Endothelial cell of umbilical vein (primary cell): ENCODE measurements around the gene NCOA6. TPM values are rescaled to one million over a fixed set of nuclear protein-coding genes. Genes with fewer than 3 reads are reported as not detected.

Source experiments
- BruUV-seq: library from RNA; stranded (reverse); fragments of 400-500 nt; replicated peaks from 2 replicates; lab custom pipeline; 2021; lab: Mats Ljungman, UMichigan
- CTCF ChIA-PET: fragments of 300-600, 350-600 bp; sonication (Branson Sonifier 250); formaldehyde crosslinking; loops from one replicate; lab custom pipeline; 2021; ENCODE audit warnings: antibody characterized with exemption, inconsistent platforms; lab: Charles Lee
- POLR2A ChIA-PET: fragments of 300-600, 350-600 bp; sonication (Branson Sonifier 250); formaldehyde crosslinking; loops from one replicate; lab custom pipeline; 2021; ENCODE audit warnings: antibody characterized with exemption, inconsistent platforms; lab: Charles Lee
- DNase-seq: peaks from one replicate; pipeline ENCODE4 v3.0.0-alpha.2; 2011; ENCODE audit warnings: low read depth, low spot score
- FAIRE-seq: peaks from 2 replicates; lab custom pipeline; 2011; peaks lifted over from hg19 to GRCh38; lab: Jason Lieb, UNC
- H2AFZ ChIP-seq: 2 replicates; pipeline ENCODE4 v1.6.0; 2012; ENCODE audit warnings: low read depth, low read length, control low read depth, inconsistent platforms
- H3K27ac ChIP-seq: 2 replicates; pipeline ENCODE4 v1.5.1; 2011; ENCODE audit warnings: low read depth, mild to moderate bottlenecking, control low read depth, low read length, moderate library complexity; ENCODE audit not compliant: insufficient read depth
- H3K27me3 ChIP-seq, 2 experiments: 2 replicates each; pipeline versions ENCODE4 v1.6.0 to v1.6.1; 2011; ENCODE audit warnings: low read length in 2 of 2, mixed read lengths in 1 of 2; ENCODE audit not compliant: control insufficient read depth in 2 of 2, insufficient read depth in 2 of 2
- H3K36me3 ChIP-seq, 2 experiments: 2 replicates in 1 of 2; 3 replicates in 1 of 2; pipeline ENCODE4 v1.5.1; 2011; ENCODE audit warnings: low read length in 2 of 2, mild to moderate bottlenecking in 1 of 2, moderate library complexity in 1 of 2; ENCODE audit not compliant: control insufficient read depth in 2 of 2, insufficient read depth in 2 of 2; ENCODE audit errors: extremely low read depth in 1 of 2
- H3K4me1 ChIP-seq: 3 replicates; pipeline ENCODE4 v1.5.1; 2011; ENCODE audit warnings: mild to moderate bottlenecking, low read length; ENCODE audit not compliant: control insufficient read depth, insufficient read depth; ENCODE audit errors: extremely low read depth
- H3K4me2 ChIP-seq: 2 replicates; pipeline ENCODE4 v1.6.1; 2011; ENCODE audit warnings: low read length, control low read depth, mixed read lengths; ENCODE audit not compliant: insufficient read depth
- H3K4me3 ChIP-seq, 3 experiments: fragments of 200-600 bp in 1 of 3; sonication (generic), shearing (Covaris generic) in 1 of 3; replicated peaks in 1 of 3; 2 replicates each; pipeline ENCODE4 v1.5.1; 2011 to 2016; ENCODE audit warnings: control low read depth in 3 of 3, low read length in 3 of 3, mild to moderate bottlenecking in 2 of 3, inconsistent platforms in 1 of 3, low read depth in 1 of 3, moderate library complexity in 1 of 3; ENCODE audit not compliant: insufficient read depth in 1 of 3
- H3K79me2 ChIP-seq: 2 replicates; pipeline ENCODE4 v1.6.0; 2012; ENCODE audit warnings: low read length, inconsistent platforms; ENCODE audit not compliant: control insufficient read depth, insufficient read depth
- H3K9ac ChIP-seq: replicated peaks from 2 replicates; pipeline ENCODE3; 2011; ENCODE audit warnings: low read length, control low read depth; ENCODE audit not compliant: insufficient read depth; ENCODE audit errors: extremely low read depth
- H3K9me1 ChIP-seq: replicated peaks from 3 replicates; pipeline ENCODE4 v1.6.0; 2011; ENCODE audit warnings: mild to moderate bottlenecking, low read length; ENCODE audit not compliant: control insufficient read depth, insufficient read depth; ENCODE audit errors: extremely low read depth
- H3K9me3 ChIP-seq: replicated peaks from 2 replicates; pipeline ENCODE4 v1.5.1; 2012; ENCODE audit warnings: low read length, inconsistent platforms; ENCODE audit not compliant: control insufficient read depth, insufficient read depth
- H4K20me1 ChIP-seq: replicated peaks from 2 replicates; pipeline ENCODE3; 2011; ENCODE audit warnings: mild to moderate bottlenecking, low read length; ENCODE audit not compliant: control insufficient read depth, insufficient read depth; ENCODE audit errors: extremely low read depth
- EZH2 ChIP-seq: IDR thresholded peaks from 2 replicates; pipeline ENCODE4 v1.6.1; 2012; ENCODE audit warnings: borderline replicate concordance, low read depth, mild to moderate bottlenecking, moderate library complexity, low read length, inconsistent platforms; ENCODE audit not compliant: severe bottlenecking
- FOS ChIP-seq: IDR thresholded peaks from 2 replicates; pipeline ENCODE4 v1.6.1; 2011; ENCODE audit warnings: mild to moderate bottlenecking, low read length, moderate library complexity, borderline replicate concordance; ENCODE audit not compliant: insufficient read depth
- GATA2 ChIP-seq: IDR thresholded peaks from 2 replicates; pipeline ENCODE4 v1.7.0; 2011; ENCODE audit warnings: low read depth, mild to moderate bottlenecking, moderate library complexity, mixed read lengths, low read length; ENCODE audit not compliant: insufficient read length, insufficient read depth
- JUN ChIP-seq: IDR thresholded peaks from 2 replicates; pipeline ENCODE4 v1.6.1; 2011; ENCODE audit warnings: borderline replicate concordance, low read depth; ENCODE audit not compliant: insufficient read length, insufficient read depth
- MYC ChIP-seq: IDR thresholded peaks from one replicate; pipeline ENCODE4 v1.6.1; 2011; ENCODE audit warnings: mild to moderate bottlenecking, low read depth, low read length
- POLR2A ChIP-seq: IDR thresholded peaks from 2 replicates; pipeline ENCODE4 v1.6.1; 2012; ENCODE audit warnings: low read depth, mild to moderate bottlenecking, control low read depth, low read length
- POLR2AphosphoS5 ChIP-seq: IDR thresholded peaks from 2 replicates; pipeline ENCODE4 v1.6.1; 2012; ENCODE audit warnings: low read depth, mild to moderate bottlenecking, control low read depth, low read length, moderate library complexity; ENCODE audit not compliant: insufficient read depth
- dilution Hi-C: fragments of 300-500 bp; cut with MboI; formaldehyde crosslinking; loops from one replicate; pipeline ENCODE4 v1.15.0; 2019; ENCODE audit warnings: low sequenced_read_pairs; ENCODE audit not compliant: extremely low pct_ligation_motif_present
- intact Hi-C: fragments of 100-400 bp; cut with micrococcal nuclease; formaldehyde crosslinking; loops from one replicate; pipeline ENCODE4 v1.10.0; 2022
- polyA plus RNA-seq, 4 experiments: library from polyadenylated mRNA; depleted of rRNA in 3 of 4; stranded (reverse) in 3 of 4; unstranded in 1 of 4; fragments of >200 nt; gene quantifications; 2 replicates each; pipeline versions ENCODE4 v1.2.1 to v1.2.3, GENCODE V29; 2011 to 2012; ENCODE audit warnings: missing spikeins in 1 of 4
- total RNA-seq: library from RNA; stranded (reverse); gene quantifications from 2 replicates; pipeline ENCODE4 v1.2.3, GENCODE V29; 2021
- TF ChIP-seq, protein P1 (sequence below), 2 donors: IDR thresholded peaks; 1 replicate in 1 of 2; 2 replicates in 1 of 2; pipeline ENCODE4 v1.5.1; 2011; ENCODE audit warnings: low read length in 2 of 2, mild to moderate bottlenecking in 2 of 2, moderate library complexity in 2 of 2, control low read depth in 1 of 2, inconsistent platforms in 1 of 2, low read depth in 1 of 2; ENCODE audit not compliant: insufficient read depth in 1 of 2; ENCODE audit errors: extremely low read depth in 1 of 2
- TF ChIP-seq, protein P2 (sequence below): IDR thresholded peaks from 2 replicates; pipeline ENCODE4 v1.6.1; 2011; ENCODE audit not compliant: insufficient read depth, insufficient read length

The NCOA6 gene
- total and polyA plus RNA-seq, 2 donors (not counting 3 experiments of a cell fraction or from before 2014, with no cell fraction given): 16.9 to 26.7 TPM

DNA sequence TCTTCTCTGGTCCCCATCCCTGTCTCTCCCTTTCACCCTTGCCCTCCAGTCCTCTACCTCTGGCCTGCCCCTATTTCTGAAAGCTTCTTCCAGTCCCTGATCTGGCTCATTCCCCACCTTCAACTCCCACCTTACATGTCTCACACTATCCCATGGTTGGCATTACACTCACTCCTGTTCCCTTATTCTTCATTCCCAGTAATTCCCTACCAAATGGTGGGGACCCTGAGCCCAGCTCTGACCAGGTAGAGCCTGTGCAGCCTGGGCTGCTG, 114.9 kb downstream of the NCOA6 start:
- Histone ChIP-seq H3K4me1 (peaks cover 26% of the 10 kb centered on the region), H3K4me3 (no peak overlapping the region), H3K79me2 (no peaks in the 10 kb centered on the region), H3K36me3 (peaks cover 0 to 6% of the 10 kb centered on the region in 2 experiments), H4K20me1 (no peaks in the 10 kb centered on the region), H3K9me3 (no peaks in the 10 kb centered on the region), H3K9ac (no peak overlapping the region), H3K9me1 (no peaks in the 10 kb centered on the region), H3K27me3 (no peaks in the 10 kb centered on the region), H3K27ac (no peak overlapping the region), H3K4me2 (peak overlapping the region; percentile 76), H2AFZ (no peak overlapping the region)
- no peak for FAIRE-seq
- CTCF ChIA-PET: interaction anchor here (0.6 to 4.1 kb wide), 4 partner anchors 10 to 398 kb away, joined by 3 to 24 read pairs (median 7); no protein-coding TSS in a partner anchor
- POLR2A ChIA-PET: no interaction called here
- intact Hi-C loops (no loop called here), dilution Hi-C loops (no loop called here)
- DNase-seq: no peak
- TF ChIP-seq EZH2 (no peak), POLR2AphosphoS5 (no peak), GATA2 (no peak), POLR2A (no peak), FOS (no peak), MYC (no peak), JUN (no peak)
- TF ChIP-seq, protein P1, sequence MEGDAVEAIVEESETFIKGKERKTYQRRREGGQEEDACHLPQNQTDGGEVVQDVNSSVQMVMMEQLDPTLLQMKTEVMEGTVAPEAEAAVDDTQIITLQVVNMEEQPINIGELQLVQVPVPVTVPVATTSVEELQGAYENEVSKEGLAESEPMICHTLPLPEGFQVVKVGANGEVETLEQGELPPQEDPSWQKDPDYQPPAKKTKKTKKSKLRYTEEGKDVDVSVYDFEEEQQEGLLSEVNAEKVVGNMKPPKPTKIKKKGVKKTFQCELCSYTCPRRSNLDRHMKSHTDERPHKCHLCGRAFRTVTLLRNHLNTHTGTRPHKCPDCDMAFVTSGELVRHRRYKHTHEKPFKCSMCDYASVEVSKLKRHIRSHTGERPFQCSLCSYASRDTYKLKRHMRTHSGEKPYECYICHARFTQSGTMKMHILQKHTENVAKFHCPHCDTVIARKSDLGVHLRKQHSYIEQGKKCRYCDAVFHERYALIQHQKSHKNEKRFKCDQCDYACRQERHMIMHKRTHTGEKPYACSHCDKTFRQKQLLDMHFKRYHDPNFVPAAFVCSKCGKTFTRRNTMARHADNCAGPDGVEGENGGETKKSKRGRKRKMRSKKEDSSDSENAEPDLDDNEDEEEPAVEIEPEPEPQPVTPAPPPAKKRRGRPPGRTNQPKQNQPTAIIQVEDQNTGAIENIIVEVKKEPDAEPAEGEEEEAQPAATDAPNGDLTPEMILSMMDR (IDR thresholded peaks at IDR 0.05; ENCODE audit: extremely low read depth in 1 of 2, insufficient read depth in 1 of 2, low read depth in 1 of 2, low read length in 2 of 2): no peak
- TF ChIP-seq, protein P2, sequence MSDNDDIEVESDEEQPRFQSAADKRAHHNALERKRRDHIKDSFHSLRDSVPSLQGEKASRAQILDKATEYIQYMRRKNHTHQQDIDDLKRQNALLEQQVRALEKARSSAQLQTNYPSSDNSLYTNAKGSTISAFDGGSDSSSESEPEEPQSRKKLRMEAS: no peak
- no TSS peak for BruUV-seq
